Measurements from ENCODE around the gene CSPG4.

GRCh38 chr15:75631935-75632334, 80.7 kb downstream of the CSPG4 start:
- TF ChIP-seq POLR2A (IDR thresholded peaks at IDR 0.05; ENCODE audit: low read length) (no peak), GATA1 (IDR thresholded peaks at IDR 0.05; ENCODE audit: low read depth, low read length) (no peak)

All from erythroblast (primary cell).